GM12873 (cell line): ENCODE results near the gene SHC3.
A peak's percentile ranks its signal among the peaks of the same experiment; 100 is the strongest.

Experiments used
- CTCF ChIP-seq: IDR thresholded peaks from 2 replicates; pipeline ENCODE4 v1.5.1; 2012; ENCODE audit warnings: low read depth, mild to moderate bottlenecking, moderate library complexity, low read length, control low read depth; ENCODE audit not compliant: insufficient read depth; ENCODE audit errors: missing control alignments

The SHC3 gene

GRCh38 chr9:89194421-89195130 lies 16.0 kb upstream of the SHC3 start:
- no peak for TF ChIP-seq CTCF

GRCh38 chr9:89191004-89191403 lies 12.4 kb upstream of the SHC3 start:
- no peak for TF ChIP-seq CTCF

- TF ChIP-seq CTCF, result no peak
These were observed 10.6 kb upstream of the SHC3 start for GRCh38 chr9:89189215-89189614.

- TF ChIP-seq CTCF, result no peak
These were observed 9.3 kb upstream of the SHC3 start for GRCh38 chr9:89187950-89188349.

GRCh38 chr9:89187541-89187940 lies 8.9 kb upstream of the SHC3 start:
- no peak for TF ChIP-seq CTCF

- no peak for TF ChIP-seq CTCF
These were observed 8.3 kb upstream of the SHC3 start for GRCh38 chr9:89186960-89187359.

GRCh38 chr9:89185980-89186379 lies 7.4 kb upstream of the SHC3 start:
- no peak for TF ChIP-seq CTCF

- peak; percentile 47 for TF ChIP-seq CTCF
These were observed 4.5 kb upstream of the SHC3 start for GRCh38 chr9:89183146-89183545.
